Astrocyte (in vitro differentiated cells and primary cell): ENCODE results near the gene MYL4. TPM values are rescaled to one million over a fixed set of nuclear protein-coding genes. Genes with fewer than 3 reads are reported as not detected.
A peak's percentile ranks its signal among the peaks of the same experiment; 100 is the strongest.

Source experiments
- DNase-seq: peaks from one replicate; pipeline ENCODE4 v3.0.0-alpha.2; 2010; ENCODE audit warnings: low read depth
- FAIRE-seq: peaks from 2 replicates; lab custom pipeline; 2011; peaks lifted over from hg19 to GRCh38; lab: Jason Lieb, UNC
- H2AFZ ChIP-seq: 2 replicates; pipeline ENCODE4 v1.6.0; 2012; ENCODE audit warnings: low read depth, low read length, inconsistent platforms
- H3K27ac ChIP-seq: 2 replicates; pipeline ENCODE4 v1.5.1; 2011; ENCODE audit warnings: low read depth, low read length, inconsistent platforms
- H3K27me3 ChIP-seq: 2 replicates; pipeline ENCODE4 v1.6.0; 2011; ENCODE audit warnings: low read length, inconsistent platforms; ENCODE audit not compliant: insufficient read depth
- H3K36me3 ChIP-seq: 2 replicates; pipeline ENCODE4 v1.5.1; 2011; ENCODE audit warnings: low read length, inconsistent platforms; ENCODE audit not compliant: insufficient read depth
- H3K4me1 ChIP-seq: 2 replicates; pipeline ENCODE4 v1.5.1; 2011; ENCODE audit warnings: low read length, inconsistent platforms; ENCODE audit not compliant: insufficient read depth
- H3K4me2 ChIP-seq: 2 replicates; pipeline ENCODE4 v1.6.0; 2012; ENCODE audit warnings: low read length, inconsistent platforms
- H3K4me3 ChIP-seq: 2 replicates; pipeline ENCODE4 v1.5.1; 2011; ENCODE audit warnings: low read depth, mild to moderate bottlenecking, low read length, inconsistent platforms; ENCODE audit not compliant: insufficient read depth
- H3K79me2 ChIP-seq: 2 replicates; pipeline ENCODE4 v1.6.0; 2012; ENCODE audit warnings: mild to moderate bottlenecking, low read length, inconsistent platforms; ENCODE audit not compliant: insufficient read depth
- H3K9ac ChIP-seq: 2 replicates; pipeline ENCODE4 v1.6.0; 2012; ENCODE audit warnings: mild to moderate bottlenecking, low read length, inconsistent platforms
- H3K9me3 ChIP-seq: 2 replicates; pipeline ENCODE4 v1.5.1; 2012; ENCODE audit warnings: low read depth, mild to moderate bottlenecking, low read length, inconsistent platforms; ENCODE audit not compliant: insufficient read depth
- H4K20me1 ChIP-seq: 2 replicates; pipeline ENCODE4 v1.6.0; 2012; ENCODE audit warnings: low read length, inconsistent platforms; ENCODE audit not compliant: insufficient read depth
- H3K27ac Mint-ChIP-seq: one replicate; pipeline ENCODE4 v1.8.0; 2021; ENCODE audit warnings: mild to moderate bottlenecking, mixed read lengths; ENCODE audit not compliant: unreplicated experiment
- H3K27me3 Mint-ChIP-seq: one replicate; pipeline ENCODE4 v1.8.0; 2021; ENCODE audit warnings: low read depth, mixed read lengths; ENCODE audit not compliant: unreplicated experiment
- H3K36me3 Mint-ChIP-seq: one replicate; pipeline ENCODE4 v1.8.0; 2021; ENCODE audit warnings: low read depth, mixed read lengths; ENCODE audit not compliant: unreplicated experiment
- H3K4me1 Mint-ChIP-seq: one replicate; pipeline ENCODE4 v1.8.0; 2021; ENCODE audit warnings: low read depth, mixed read lengths; ENCODE audit not compliant: unreplicated experiment
- H3K4me3 Mint-ChIP-seq: one replicate; pipeline ENCODE4 v1.8.0; 2021; ENCODE audit warnings: mild to moderate bottlenecking, moderate library complexity, mixed read lengths; ENCODE audit not compliant: unreplicated experiment
- H3K9me3 Mint-ChIP-seq: one replicate; pipeline ENCODE4 v1.8.0; 2021; ENCODE audit warnings: mild to moderate bottlenecking, mixed read lengths; ENCODE audit not compliant: unreplicated experiment
- EZH2 ChIP-seq: IDR thresholded peaks from 2 replicates; pipeline ENCODE4 v1.6.1; 2012; ENCODE audit warnings: mild to moderate bottlenecking, low read length, inconsistent platforms; ENCODE audit not compliant: insufficient read depth
- total RNA-seq: library from RNA; stranded (reverse); gene quantifications from 2 replicates; pipeline ENCODE4 v1.2.1, GENCODE V29; 2021
- TF ChIP-seq, protein P1 (sequence below): IDR thresholded peaks from 2 replicates; pipeline ENCODE4 v1.5.1; 2011; ENCODE audit warnings: low read depth, mild to moderate bottlenecking, inconsistent platforms, low read length, moderate library complexity; ENCODE audit not compliant: insufficient read depth

Gene MYL4
- total RNA-seq, 1 donor from 2014 or later: 22.7 TPM

- H3K9ac ChIP-seq: peak overlapping the region; percentile 41
- peaks cover 5% of the 10 kb centered on the region for H3K9me3 ChIP-seq
- no peaks in the 10 kb centered on the region for H3K36me3 ChIP-seq
- H3K4me2 ChIP-seq: peak overlapping the region; percentile 60
- TF ChIP-seq, protein P1, sequence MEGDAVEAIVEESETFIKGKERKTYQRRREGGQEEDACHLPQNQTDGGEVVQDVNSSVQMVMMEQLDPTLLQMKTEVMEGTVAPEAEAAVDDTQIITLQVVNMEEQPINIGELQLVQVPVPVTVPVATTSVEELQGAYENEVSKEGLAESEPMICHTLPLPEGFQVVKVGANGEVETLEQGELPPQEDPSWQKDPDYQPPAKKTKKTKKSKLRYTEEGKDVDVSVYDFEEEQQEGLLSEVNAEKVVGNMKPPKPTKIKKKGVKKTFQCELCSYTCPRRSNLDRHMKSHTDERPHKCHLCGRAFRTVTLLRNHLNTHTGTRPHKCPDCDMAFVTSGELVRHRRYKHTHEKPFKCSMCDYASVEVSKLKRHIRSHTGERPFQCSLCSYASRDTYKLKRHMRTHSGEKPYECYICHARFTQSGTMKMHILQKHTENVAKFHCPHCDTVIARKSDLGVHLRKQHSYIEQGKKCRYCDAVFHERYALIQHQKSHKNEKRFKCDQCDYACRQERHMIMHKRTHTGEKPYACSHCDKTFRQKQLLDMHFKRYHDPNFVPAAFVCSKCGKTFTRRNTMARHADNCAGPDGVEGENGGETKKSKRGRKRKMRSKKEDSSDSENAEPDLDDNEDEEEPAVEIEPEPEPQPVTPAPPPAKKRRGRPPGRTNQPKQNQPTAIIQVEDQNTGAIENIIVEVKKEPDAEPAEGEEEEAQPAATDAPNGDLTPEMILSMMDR: no peak
- TF ChIP-seq EZH2: no peak
- H3K27ac ChIP-seq: peak overlapping the region; percentile 85
- FAIRE-seq: no peak
- no peak overlapping the region for H3K4me3 ChIP-seq
- peaks cover 2% of the 10 kb centered on the region for H3K9me3 Mint-ChIP-seq
- peaks cover 4% of the 10 kb centered on the region for H3K27me3 Mint-ChIP-seq
- no peak overlapping the region for H2AFZ ChIP-seq
- peaks cover 17% of the 10 kb centered on the region for H3K4me1 Mint-ChIP-seq
- no peaks in the 10 kb centered on the region for H3K36me3 Mint-ChIP-seq
- H3K4me1 ChIP-seq: peaks cover 21% of the 10 kb centered on the region
- H3K79me2 ChIP-seq: no peaks in the 10 kb centered on the region
- H4K20me1 ChIP-seq: no peaks in the 10 kb centered on the region
- H3K4me3 Mint-ChIP-seq: peak overlapping the region; percentile 13
- H3K27ac Mint-ChIP-seq: peak overlapping the region; percentile 93
- DNase-seq: no peak
- no peaks in the 10 kb centered on the region for H3K27me3 ChIP-seq
These were observed 31.7 kb downstream of the MYL4 start for GRCh38 chr17:47240806-47241205.

GRCh38 chr17:47242648-47243047 lies 33.5 kb downstream of the MYL4 start:
- peaks cover 4% of the 10 kb centered on the region for H3K27me3 Mint-ChIP-seq
- H3K27me3 ChIP-seq: no peaks in the 10 kb centered on the region
- no peak overlapping the region for H3K9ac ChIP-seq
- H2AFZ ChIP-seq: no peak overlapping the region
- no peak overlapping the region for H3K4me2 ChIP-seq
- H3K27ac Mint-ChIP-seq: no peak overlapping the region
- H3K4me1 Mint-ChIP-seq: peaks cover 17% of the 10 kb centered on the region
- H4K20me1 ChIP-seq: no peaks in the 10 kb centered on the region
- TF ChIP-seq, protein P1: no peak
- TF ChIP-seq EZH2: no peak
- no peaks in the 10 kb centered on the region for H3K36me3 Mint-ChIP-seq
- peaks cover 2% of the 10 kb centered on the region for H3K9me3 Mint-ChIP-seq
- no peak overlapping the region for H3K4me3 ChIP-seq
- no peak for DNase-seq
- H3K27ac ChIP-seq: no peak overlapping the region
- H3K4me3 Mint-ChIP-seq: no peak overlapping the region
- no peaks in the 10 kb centered on the region for H3K36me3 ChIP-seq
- no peaks in the 10 kb centered on the region for H3K9me3 ChIP-seq
- H3K4me1 ChIP-seq: peaks cover 21% of the 10 kb centered on the region
- FAIRE-seq: no peak
- no peaks in the 10 kb centered on the region for H3K79me2 ChIP-seq

- H3K9me3 Mint-ChIP-seq: peaks cover 2% of the 10 kb centered on the region
- H3K79me2 ChIP-seq: no peaks in the 10 kb centered on the region
- FAIRE-seq: no peak
- H4K20me1 ChIP-seq: no peaks in the 10 kb centered on the region
- H3K4me1 ChIP-seq: peaks cover 21% of the 10 kb centered on the region
- no peak overlapping the region for H3K4me2 ChIP-seq
- DNase-seq: no peak
- no peaks in the 10 kb centered on the region for H3K36me3 Mint-ChIP-seq
- no peak overlapping the region for H3K9ac ChIP-seq
- TF ChIP-seq EZH2: no peak
- TF ChIP-seq, protein P1: no peak
- H3K4me1 Mint-ChIP-seq: peaks cover 17% of the 10 kb centered on the region
- no peaks in the 10 kb centered on the region for H3K27me3 ChIP-seq
- no peak overlapping the region for H3K4me3 Mint-ChIP-seq
- H3K4me3 ChIP-seq: no peak overlapping the region
- no peak overlapping the region for H2AFZ ChIP-seq
- H3K36me3 ChIP-seq: no peaks in the 10 kb centered on the region
- no peak overlapping the region for H3K27ac Mint-ChIP-seq
- H3K27me3 Mint-ChIP-seq: peaks cover 4% of the 10 kb centered on the region
- no peaks in the 10 kb centered on the region for H3K9me3 ChIP-seq
- H3K27ac ChIP-seq: no peak overlapping the region
These were observed 34.8 kb downstream of the MYL4 start for GRCh38 chr17:47243737-47244598.
